Activated CD4-positive, alpha-beta T cell treated with anti-CD3 and anti-CD28 coated beads for 4 hours (primary cell): Measurements from ENCODE around the gene LARP4B.
A peak's percentile ranks its signal among the peaks of the same experiment; 100 is the strongest.

Experiments used
- DNase-seq, 2 donors: peaks; one replicate each; pipeline ENCODE4 v3.0.0-alpha.2; 2020

LARP4B gene

DNA sequence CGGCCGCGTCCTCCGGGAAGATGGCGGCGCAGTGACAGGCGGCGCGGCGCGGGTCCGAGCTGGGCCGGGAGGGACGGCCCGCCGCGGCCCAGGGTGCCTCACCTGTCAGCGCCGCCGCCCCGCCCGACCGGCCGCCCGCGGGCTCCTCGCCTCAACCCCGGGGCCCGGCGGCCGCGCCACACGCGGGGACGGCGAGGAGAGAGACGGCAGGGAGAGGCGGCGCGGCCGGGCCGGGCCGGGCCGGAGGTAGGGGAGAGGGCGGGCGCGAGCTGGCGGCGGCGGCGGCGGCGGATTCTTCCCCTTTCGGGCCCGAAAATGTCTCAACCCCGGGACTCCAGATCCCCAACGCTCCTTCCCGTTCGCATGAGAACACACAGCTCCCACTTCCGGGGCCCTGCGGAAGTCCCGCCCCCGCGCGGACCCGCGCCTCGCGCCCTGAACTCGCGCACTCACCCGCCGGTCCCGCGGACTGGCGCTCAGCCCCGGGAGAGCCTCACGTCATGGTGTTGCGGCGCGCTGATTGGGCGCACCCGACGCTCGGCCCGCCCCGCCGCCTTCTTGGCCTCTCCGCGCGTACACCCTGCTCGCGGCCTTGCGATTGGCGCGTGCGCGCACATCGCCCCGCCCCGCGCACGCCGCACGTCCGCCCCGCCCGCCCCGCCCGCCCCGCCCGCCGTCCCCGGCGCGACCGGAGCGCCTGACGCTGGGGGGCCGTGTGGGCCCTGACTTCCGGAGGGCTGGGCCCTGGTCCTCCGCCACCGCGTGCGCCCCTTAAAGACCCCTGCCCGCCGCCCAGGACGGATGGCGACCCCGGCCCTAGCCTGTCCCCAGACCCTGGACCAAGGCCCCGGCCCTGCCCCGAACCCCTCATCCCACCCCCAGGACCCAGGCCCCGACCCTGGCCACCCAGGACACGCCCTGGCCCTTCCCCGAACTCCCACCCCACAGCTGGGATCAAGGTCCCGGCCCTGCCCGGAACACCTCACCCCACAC lies at the start of gene LARP4B:
Gene LARP4B (minus strand): TSS at position 380 of the 993 bp plus-strand sequence. CDS start 45,984 bp downstream, outside the sequence.
- peak; percentile 94 to 95 for DNase-seq

DNA sequence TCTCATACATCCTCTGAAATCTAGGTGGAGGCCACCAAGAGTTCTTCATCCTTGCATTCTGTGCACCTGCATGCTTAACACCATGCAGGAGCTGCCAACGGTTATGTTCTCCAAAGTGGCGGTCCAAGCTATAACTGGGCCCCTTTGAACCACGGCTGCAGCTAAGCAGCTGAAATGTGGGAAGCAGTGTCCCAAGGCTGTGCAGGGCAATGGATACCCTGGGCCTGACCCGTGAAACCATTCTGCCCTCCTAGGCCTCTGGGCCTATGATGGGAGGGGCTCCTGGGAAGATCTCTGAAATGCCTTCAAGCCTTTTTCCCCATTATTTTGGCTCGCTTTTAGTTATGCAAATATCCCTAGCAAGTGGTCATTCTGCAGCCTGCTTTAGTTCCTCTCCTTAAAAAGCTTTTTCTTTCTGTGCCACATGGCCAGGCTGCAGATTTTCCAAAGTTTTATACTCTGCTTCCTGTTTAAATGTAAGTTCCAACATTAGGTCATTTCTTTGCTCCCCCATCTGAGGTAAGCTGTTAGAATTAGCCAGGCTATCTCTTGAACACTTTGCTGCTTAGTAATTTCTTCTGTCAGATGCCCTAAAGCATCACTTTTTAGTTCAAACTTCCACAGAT lies 49.1 kb upstream of the LARP4B start:
- DNase-seq, result no peak

GRCh38 chr10:978826-979421 lies 47.4 kb upstream of the LARP4B start:
- no peak for DNase-seq

DNA sequence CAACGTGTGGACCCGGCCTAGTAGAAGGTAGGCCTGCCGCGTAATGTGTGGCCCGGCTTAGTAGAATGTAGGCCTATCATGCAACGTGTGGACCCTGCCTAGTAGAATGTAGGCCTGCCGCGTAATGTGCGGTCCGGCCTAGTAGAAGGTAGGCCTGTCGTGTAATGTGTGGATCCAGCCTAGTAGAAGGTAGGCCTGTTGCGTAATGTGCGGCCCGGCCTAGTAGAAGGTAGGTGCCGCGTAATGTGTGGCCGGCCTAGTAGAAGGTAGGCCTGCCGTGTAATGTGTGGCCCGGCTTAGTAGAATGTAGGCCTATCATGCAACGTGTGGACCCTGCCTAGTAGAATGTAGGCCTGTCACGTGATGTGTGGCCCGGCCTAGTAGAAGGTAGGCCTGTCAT lies 44.8 kb upstream of the LARP4B start:
- no peak for DNase-seq

DNA sequence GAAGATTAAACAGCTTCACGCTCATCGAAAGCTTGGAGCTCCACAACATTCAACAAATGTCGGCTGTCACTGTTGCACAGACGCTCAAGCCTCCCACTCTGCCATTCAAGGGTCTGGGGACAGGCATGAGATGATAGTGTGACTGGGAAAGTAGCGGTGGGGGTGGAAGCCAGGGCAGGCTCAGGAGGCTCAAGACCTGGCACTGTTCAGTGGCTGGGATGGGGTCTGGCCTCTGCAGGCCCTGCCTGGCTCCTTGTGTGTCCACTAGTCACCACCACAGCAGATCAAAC lies 43.2 kb upstream of the LARP4B start:
- DNase-seq, result no peak

GRCh38 chr10:974038-974784 lies 42.7 kb upstream of the LARP4B start:
- no peak for DNase-seq

DNA sequence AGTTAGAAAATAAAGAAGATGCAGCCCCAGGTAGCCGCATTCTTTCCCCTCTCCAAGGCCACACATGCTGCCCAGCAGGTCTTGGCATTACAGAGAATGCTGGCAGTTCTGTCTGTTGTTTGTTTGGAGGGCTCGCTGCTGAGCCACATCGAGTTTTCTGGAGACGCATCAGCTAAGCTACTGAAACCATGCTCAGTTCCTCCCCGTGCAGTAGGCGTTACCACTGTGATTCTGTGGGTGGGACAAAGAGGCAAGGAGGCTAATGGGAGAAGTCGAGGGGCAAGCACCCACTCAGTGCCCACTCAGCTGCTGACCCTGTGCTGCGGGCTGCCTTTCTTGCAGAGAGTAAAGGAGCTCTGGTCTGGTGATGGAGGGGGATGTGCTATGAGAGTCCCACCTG lies 41.3 kb upstream of the LARP4B start:
- no peak for DNase-seq

GRCh38 chr10:971613-972012 lies 40.1 kb upstream of the LARP4B start:
- no peak for DNase-seq

DNA sequence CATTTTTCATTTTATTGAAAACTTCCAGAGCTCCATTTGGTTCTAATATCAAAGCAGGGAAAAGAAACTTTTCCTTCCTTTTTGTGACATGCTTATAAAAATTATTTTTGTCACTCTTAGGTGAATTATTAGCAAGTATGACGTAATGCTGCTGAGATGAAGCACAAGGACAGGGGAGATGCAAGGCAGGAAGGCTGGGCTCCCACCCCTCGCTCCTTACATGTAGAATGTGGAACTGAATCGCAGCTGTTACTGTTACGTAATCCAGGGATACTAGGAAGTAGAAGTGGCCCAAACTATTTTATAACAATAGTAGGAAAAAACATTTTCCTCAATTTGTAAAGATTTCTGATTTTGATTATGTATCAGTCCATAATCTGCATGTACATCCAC lies 39.6 kb upstream of the LARP4B start:
- no peak for DNase-seq

DNA sequence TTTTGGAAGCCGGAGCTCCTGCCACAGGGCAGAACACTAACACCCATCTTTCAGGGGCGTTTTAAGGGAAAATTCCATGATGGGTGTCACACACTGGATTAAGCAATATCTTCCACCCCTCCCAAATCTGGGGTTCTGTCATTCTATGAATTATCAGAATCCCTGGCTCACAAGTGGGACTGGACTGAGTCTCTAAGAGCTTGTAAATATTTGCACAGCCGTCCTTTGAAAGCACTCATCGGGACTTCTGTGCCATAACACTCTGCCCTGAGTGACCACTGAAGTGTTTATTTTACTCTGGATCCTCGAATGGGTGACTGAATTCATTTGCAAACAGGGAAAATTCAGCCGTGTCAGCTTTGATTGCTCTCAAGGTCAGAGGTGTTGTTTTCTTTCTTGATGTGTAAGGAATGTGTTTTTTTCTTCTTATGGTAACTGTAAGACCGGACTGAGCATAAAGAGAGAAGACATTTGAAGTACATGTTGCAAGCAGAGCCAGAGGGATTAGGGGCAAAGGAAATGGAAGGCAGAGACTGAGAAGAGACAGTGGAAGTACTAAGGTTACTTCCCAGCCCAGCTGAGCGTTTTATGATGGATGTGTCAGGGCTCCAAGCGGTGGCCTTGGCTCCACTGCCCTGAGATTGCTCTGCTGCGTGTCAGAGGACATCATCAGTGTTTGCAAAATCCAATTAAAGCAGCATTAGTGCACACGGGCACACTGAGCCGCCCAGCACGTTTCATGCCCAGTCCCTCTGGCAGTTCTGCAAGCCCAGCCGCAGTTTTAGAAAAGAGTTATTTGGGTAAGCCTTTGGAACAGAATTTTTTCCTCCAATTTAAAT lies 39.0 kb upstream of the LARP4B start:
- no peak for DNase-seq

DNA sequence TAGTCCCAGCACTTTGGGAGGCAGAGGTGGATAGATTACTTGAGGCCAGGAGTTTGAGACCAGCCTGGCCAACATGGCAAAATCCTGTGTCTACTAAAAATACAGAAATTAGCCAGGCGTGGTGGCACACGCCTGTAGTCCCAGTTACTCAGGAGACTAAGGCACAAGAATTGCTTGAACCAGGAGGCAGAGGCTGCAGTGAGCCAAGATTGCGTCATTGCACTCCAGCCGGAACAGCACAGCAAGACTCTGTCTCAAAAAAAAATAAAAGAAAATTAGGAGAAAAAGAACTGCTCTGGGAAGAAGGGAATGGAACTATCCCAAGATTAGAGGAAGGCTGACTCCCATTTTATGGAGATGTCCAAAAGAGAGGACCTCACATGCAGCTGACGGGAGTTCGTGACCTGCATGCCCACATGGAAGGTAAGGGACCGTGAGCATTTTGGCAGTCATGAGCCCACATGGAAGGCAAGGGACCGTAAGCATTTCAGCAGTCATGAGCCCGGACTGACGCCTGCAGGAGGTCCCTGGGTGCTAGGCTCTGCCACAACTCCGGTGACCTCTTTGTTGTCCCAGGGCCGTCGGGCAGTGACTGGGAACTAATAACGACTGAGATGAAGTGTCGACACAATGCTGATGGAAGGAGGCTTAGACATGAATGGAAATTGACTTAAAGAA lies 38.1 kb upstream of the LARP4B start:
- no peak for DNase-seq

- DNase-seq, result no peak
Observed at GRCh38 chr10:968546-969199, 37.2 kb upstream of the LARP4B start.

DNA sequence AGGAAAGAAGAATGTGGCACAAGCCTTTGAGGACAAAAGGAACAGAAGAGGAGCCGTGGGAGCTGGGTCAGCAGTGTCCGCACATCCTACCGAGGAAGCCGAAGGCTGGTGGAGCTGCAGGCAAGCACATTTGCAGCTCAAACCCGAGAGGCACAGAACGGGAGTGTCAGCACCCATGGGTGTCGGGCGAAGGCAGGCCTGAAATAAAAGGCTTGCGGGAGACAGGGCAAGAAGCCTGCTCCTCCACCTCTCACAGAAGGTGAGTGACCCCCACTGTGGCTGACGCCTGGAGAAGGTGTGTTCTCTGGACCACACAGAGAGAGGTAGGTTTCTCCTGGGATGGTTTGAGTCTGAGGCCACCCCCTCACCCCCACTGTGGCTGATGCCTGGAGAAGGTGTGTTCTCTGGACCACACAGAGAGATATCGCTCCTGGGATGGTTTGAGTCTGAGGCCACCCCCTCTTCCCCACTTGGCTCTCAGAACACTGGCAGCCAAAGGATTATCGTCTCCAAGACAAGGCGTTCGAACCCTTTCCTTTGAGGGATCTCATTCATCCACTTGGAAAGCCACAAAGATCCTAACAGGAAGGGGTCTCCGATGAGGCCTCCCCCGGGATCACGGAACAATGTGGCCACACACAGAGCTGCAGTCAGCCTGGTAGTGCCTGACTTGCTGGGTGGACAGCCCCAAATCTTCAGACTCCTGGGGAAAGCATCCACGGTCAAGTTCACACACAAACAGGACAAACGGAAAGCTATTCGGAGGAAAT lies 35.1 kb upstream of the LARP4B start:
- no peak for DNase-seq

- no peak for DNase-seq
Observed at GRCh38 chr10:964988-965417, 33.5 kb upstream of the LARP4B start.

DNA sequence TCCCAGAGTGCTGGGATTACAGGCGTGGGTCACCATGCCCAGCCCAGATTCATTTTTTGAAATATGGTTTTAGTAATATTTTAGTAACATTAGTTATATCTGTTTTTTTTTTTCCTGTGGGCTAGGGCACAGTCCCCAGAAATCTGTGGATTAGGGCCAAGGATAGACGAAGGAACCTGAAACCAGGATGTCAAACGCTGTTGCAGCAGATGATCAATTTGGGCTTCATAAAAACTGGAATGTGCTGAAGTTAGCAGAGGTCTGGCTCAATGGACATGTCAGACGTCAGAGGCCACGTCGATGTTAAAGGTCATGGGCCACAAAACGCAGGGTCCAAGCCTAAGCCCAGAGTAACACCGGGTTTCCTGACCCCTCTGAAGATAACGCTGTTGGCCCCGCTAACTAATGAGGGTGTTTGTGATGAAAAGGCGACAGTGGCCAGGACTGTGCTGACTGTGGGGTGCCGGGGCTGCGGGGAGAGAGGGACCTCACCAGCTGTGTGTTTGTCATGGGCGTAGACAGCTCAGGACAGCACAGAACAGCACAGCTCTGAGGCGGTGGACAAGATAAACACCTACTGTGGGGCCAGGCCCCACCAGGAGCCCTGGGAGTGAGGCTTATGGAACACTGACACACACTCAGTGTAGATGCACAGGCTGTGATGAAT lies 32.9 kb upstream of the LARP4B start:
- no peak for DNase-seq

DNA sequence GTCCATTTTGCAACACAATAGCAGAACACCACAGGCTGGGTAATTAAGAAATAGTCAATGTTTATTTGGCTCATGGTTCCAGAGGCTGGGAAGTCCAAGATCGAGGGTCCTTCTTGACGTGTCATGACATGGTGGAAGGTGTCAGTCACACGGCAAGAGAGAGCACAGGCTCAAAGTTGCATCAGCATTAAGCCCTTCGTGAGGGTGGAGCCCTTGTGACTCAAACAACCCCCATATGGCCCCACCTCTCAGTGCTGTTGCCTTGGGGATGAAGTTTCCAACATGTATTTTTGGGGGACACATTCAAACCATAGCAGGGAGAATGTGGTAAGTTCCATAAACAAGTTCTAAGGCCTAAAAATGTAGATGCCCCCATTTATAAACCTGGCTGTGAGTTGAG lies 32.1 kb upstream of the LARP4B start:
- DNase-seq, result no peak

DNA sequence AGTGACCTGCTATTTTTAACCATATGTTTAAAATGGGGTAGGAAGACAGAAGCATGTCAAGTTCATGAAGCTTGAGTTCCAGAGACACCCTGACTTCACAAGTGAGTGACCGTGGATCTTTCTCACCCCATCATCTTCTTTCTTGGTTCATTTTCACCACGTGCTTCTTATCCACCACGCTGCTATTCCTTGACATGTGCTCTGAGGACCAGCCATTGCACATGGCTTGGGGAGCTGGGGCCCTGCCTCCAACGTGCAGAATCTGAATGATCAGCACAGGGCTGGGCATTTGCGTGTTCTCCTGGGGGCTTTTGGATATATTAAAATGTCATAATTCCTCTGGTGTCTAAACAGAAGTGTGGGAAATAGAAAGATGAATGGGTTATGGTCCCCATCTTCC lies 31.7 kb upstream of the LARP4B start:
- DNase-seq, result no peak

DNA sequence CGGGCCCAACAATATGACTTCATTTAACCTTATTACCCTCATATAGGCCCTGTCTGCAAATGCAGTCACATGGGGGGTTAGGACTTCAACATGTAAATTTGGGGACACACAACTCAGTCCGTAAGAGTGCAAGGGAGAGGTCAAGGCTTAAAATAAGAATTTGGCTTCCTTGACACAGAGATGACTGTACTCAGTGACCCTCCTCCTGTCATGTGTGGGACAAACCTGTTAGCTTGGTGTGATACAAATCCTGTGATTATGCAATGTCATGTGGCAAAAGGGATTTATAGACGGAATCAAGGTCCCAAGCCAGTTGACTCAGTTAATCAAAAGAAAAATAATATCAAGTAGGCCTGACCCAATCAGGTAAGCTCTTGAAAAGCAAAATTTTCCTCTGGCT lies 30.8 kb upstream of the LARP4B start:
- DNase-seq, result no peak

DNA sequence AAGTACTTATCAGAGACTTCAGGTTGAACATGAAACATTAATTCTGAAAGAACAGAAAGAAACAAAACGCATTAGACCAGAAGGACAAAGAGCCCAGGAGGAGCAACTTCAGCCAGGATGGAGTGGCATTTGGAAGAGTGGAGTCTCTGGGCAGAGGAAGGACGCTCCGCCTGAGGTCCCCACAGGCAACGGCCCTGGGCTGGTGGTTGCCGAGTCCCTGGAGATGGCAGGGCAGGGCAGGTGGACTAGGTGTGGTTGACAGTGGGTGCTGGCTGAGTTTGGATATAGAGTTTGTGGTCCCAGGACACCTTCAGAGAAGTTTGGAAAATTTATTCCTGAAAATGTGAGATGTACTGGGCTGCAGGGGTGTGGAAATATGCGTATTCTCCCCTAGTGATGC lies 27.4 kb upstream of the LARP4B start:
- no peak for DNase-seq

DNA sequence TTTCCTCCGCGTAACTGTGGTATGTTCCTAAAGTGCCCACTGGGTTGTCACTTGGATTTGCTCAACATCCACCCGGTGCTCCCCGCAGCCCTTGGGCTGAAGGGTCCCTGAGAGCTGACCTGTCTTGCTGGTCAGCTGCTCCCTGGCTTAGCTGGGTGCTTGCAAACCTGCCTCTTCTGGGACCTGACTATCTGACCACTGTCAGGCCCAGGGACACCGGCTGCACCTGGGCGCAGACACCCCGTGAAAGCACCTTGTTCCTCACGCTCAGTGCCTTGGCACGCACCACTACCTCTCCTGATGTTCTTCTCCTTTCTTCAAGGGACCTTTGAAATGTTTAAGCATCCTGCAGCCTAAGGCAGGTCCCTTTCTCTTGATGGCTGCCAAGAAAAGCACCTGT lies 26.6 kb upstream of the LARP4B start:
- DNase-seq, result no peak
